Measurements from ENCODE around the gene NOXRED1.

DNA sequence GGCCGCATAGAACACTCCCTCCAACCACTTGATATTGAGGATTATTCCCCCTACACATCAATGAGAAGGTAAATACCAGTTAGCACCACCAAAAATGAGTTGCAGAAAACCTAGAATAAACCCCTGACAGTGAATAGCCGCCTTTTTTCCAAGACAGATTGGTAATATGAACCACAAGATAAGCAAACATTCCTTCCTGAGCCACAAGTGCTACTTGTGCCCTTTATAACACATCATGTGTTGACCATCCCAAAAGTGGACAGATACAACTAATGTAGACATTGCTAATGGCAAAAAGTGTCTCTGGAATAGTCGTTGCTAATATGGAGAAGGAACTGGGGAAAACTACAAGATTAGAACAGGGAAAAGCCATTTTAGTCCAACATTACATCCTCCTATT is 17.2 kb downstream of the NOXRED1 start:
- TF ChIP-seq, protein P1, sequence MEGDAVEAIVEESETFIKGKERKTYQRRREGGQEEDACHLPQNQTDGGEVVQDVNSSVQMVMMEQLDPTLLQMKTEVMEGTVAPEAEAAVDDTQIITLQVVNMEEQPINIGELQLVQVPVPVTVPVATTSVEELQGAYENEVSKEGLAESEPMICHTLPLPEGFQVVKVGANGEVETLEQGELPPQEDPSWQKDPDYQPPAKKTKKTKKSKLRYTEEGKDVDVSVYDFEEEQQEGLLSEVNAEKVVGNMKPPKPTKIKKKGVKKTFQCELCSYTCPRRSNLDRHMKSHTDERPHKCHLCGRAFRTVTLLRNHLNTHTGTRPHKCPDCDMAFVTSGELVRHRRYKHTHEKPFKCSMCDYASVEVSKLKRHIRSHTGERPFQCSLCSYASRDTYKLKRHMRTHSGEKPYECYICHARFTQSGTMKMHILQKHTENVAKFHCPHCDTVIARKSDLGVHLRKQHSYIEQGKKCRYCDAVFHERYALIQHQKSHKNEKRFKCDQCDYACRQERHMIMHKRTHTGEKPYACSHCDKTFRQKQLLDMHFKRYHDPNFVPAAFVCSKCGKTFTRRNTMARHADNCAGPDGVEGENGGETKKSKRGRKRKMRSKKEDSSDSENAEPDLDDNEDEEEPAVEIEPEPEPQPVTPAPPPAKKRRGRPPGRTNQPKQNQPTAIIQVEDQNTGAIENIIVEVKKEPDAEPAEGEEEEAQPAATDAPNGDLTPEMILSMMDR (IDR thresholded peaks at IDR 0.05; ENCODE audit: low read depth, low read length, poor library complexity, severe bottlenecking), result no peak
- TF ChIP-seq EZH2phosphoT487 (IDR thresholded peaks at IDR 0.05; ENCODE audit: borderline replicate concordance, low read length), result no peak

Measured in DOHH2 (cell line).